Measurements from ENCODE around the gene MSX2. TPM values are rescaled to one million over a fixed set of nuclear protein-coding genes. Genes with fewer than 3 reads are reported as not detected.

The MSX2 gene
- polyA plus RNA-seq, 1 of the 3 experiments (the other 2 are of a cell fraction): 5.8 TPM

- Histone ChIP-seq H3K4me3 (ENCODE audit: low read depth in 2 of 2, low read length in 1 of 2) (no peak overlapping the region), H3K36me3 (replicated peaks in 1 of 2; ENCODE audit: control insufficient read depth in 1 of 2, insufficient read depth in 2 of 2, low read length in 1 of 2) (no peaks in the 10 kb centered on the region), H3K27me3 (ENCODE audit: insufficient read depth) (no peaks in the 10 kb centered on the region; the same call in 1 of the 2 replicates), H3K9ac (no peak overlapping the region), H3K4me2 (no peak overlapping the region), H3K79me2 (ENCODE audit: insufficient read depth) (no peaks in the 10 kb centered on the region), H3F3A (replicated peaks; ENCODE audit: insufficient read depth) (no peaks in the 10 kb centered on the region), H4K20me1 (ENCODE audit: insufficient read depth) (no peaks in the 10 kb centered on the region), H3K9me3 (no peaks in the 10 kb centered on the region), H3K4me1 (ENCODE audit: control insufficient read depth in 1 of 2, insufficient read depth in 2 of 2, low read depth in 1 of 2, low read length in 1 of 2) (no peaks in the 10 kb centered on the region), H3K27ac (ENCODE audit: low read depth in 2 of 2, low read length in 1 of 2) (no peak overlapping the region), H2AFZ (ENCODE audit: low read depth) (no peak overlapping the region), H3K9me2 (no peaks in the 10 kb centered on the region)
- TF ChIP-seq SIN3A (IDR thresholded peaks at IDR 0.05; ENCODE audit: borderline replicate concordance, low read depth, low read length) (no peak), FOXM1 (IDR thresholded peaks at IDR 0.05; ENCODE audit: low read depth) (no peak), EZH2phosphoT487 (IDR thresholded peaks at IDR 0.05; ENCODE audit: borderline replicate concordance, low read depth) (no peak), SMC3 (IDR thresholded peaks at IDR 0.05; ENCODE audit: low read depth, low read length) (no peak), ZBTB33 (IDR thresholded peaks at IDR 0.05; ENCODE audit: borderline replicate concordance, low read depth) (no peak), MXI1 (IDR thresholded peaks at IDR 0.05; ENCODE audit: low read depth, low read length) (no peak), GABPA (IDR thresholded peaks at IDR 0.05; ENCODE audit: low read depth) (no peak), FOSL2 (IDR thresholded peaks at IDR 0.05; ENCODE audit: borderline replicate concordance, low read depth) (no peak), IRF3 (IDR thresholded peaks at IDR 0.05; ENCODE audit: low read depth, low read length) (no peak), ELF1 (IDR thresholded peaks at IDR 0.05) (no peak), PBX3 (IDR thresholded peaks at IDR 0.05) (no peak), MEF2A (IDR thresholded peaks at IDR 0.05; ENCODE audit: borderline replicate concordance, low read depth) (no peak), REST (IDR thresholded peaks at IDR 0.05; ENCODE audit: low read depth, low read length) (no peak), GATA2 (CRISPR knock-in tag; IDR thresholded peaks at IDR 0.05) (no peak), MAX (IDR thresholded peaks at IDR 0.05; ENCODE audit: low read depth) (no peak), RXRA (IDR thresholded peaks at IDR 0.05; ENCODE audit: borderline replicate concordance, low read depth) (no peak), USF1 (IDR thresholded peaks at IDR 0.05; ENCODE audit: borderline replicate concordance, low read depth) (no peak), CHD2 (IDR thresholded peaks at IDR 0.05; ENCODE audit: low read length, partially characterized antibody) (no peak), RAD21 (IDR thresholded peaks at IDR 0.05; ENCODE audit: low read length) (no peak)
- DNase-seq: no peak
- POLR2A ChIA-PET: no interaction called here
- WGBS (ENCODE audit: low lambda C conversion rate): 21% methylated on average over 3 of the region's 3 CpGs
- CTCF ChIA-PET: no interaction called here
Measured at GRCh38 chr5:174775081-174775480, 50.7 kb downstream of the MSX2 start.

Data from SK-N-SH (cell line).